Cardiac septum (tissue), 1 donor: ENCODE measurements around the gene SLC13A2. TPM values are rescaled to one million over a fixed set of nuclear protein-coding genes. Genes with fewer than 3 reads are reported as not detected.
"Not testable (repeated sequence)": the region's sequence is repeated elsewhere in the genome, so short reads cannot be mapped to it uniquely, and the experiment has no call there.

Experiments used
- DNase-seq: peaks from one replicate; pipeline ENCODE4 v3.0.0-alpha.2; 2020; ENCODE audit warnings: low spot score
- intact Hi-C: fragments of 100-400 bp; cut with DNase I; formaldehyde crosslinking; loops from one replicate; pipeline ENCODE4 v1.14.0; 2022
- total RNA-seq: library from RNA; stranded (reverse); fragmentation: NEBNext Ultra II Directional; extraction: Animal tissue kit (Norgen Biotek cat#: 25700); gene quantifications from one replicate; pipeline ENCODE4 v1.2.1, GENCODE V29; 2021
- donor health status: DM: no; HTN: no; CAD: no.

The SLC13A2 gene
- total RNA-seq, 1 donor from 2014 or later = not detected

- intact Hi-C loops = no loop called here
- DNase-seq = no peak
Observed at GRCh38 chr17:28507567-28508203, 34.2 kb downstream of the SLC13A2 start.

GRCh38 chr17:28508211-28508724, 34.8 kb downstream of the SLC13A2 start:
- DNase-seq = no peak
- intact Hi-C loops = no loop called here

- DNase-seq = no peak
- intact Hi-C loops = no loop called here
Observed at GRCh38 chr17:28509789-28510188, 36.3 kb downstream of the SLC13A2 start.

- intact Hi-C loops = no loop called here
- no peak for DNase-seq
Observed at GRCh38 chr17:28511858-28512461, 38.5 kb downstream of the SLC13A2 start.

DNA sequence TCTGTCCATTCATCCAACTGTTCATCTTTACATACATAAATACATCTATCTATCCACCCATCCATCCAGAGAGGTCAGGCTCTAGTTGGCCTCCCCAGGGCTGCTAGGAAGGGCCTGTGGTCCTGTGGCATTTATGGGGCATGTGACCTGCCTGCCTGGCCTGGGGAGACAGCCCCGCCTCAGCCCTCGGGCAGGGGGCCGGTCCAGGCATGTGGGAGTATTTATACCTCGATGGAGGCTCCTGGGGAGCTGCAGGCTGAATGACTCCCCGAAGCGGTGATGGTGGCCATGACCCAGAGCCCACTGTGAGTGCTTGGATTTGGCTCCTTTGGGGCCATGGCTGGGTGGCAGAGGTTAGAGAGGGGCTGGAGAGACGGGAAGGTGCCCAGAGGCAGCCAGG, 40.0 kb downstream of the SLC13A2 start:
- no peak for DNase-seq
- intact Hi-C loops = no loop called here

- intact Hi-C loops = no loop called here
- no peak for DNase-seq
Observed at GRCh38 chr17:28514561-28515002, 41.1 kb downstream of the SLC13A2 start.

DNA sequence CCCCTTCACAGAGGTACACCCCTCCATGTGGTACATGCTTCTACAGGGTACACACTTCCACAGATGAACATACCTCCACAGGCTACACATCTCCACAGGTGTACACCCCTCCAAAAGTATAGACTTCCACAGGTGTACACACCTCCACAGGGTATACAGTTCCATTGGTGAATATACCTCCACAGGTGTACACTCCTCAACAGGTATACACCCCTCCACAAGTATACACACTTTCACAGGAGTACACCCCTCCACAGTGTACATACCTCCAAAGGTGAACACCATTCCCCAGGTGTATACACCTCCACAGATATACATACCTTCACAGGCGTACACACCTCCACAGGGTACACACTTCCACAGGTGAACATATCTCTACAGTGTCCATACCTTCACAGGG, 42.1 kb downstream of the SLC13A2 start:
- intact Hi-C loops = no loop called here

GRCh38 chr17:28518132-28518531, 44.7 kb downstream of the SLC13A2 start:
- DNase-seq = no peak
- intact Hi-C loops = no loop called here

More for the DNA sequence above, 42.1 kb downstream of the SLC13A2 start:
- no peak for DNase-seq

DNA sequence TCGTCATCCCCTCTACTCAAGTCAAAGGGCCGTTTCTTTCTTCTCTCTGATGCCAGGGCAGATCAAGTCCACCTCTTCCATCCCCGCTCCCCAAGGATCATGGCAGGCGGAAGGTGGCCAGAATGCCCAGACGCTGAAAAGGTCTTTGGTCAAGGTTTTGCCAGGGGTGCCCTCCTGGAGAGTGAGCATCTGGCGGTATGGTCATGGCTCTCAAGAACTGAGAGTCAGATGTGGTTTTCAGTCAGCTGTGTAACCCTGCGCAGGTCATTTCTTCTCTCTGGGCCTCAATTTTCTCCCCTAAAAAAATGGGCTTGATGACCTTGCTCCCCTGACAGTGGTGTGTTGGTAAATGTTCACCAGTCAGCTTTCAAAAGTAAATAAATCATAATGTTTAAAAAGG, 45.1 kb downstream of the SLC13A2 start:
- intact Hi-C loops = no loop called here
- no peak for DNase-seq

GRCh38 chr17:28519236-28519635, 45.8 kb downstream of the SLC13A2 start:
- DNase-seq = no peak
- intact Hi-C loops = no loop called here

GRCh38 chr17:28520687-28521086, 47.2 kb downstream of the SLC13A2 start:
- intact Hi-C loops = no loop called here
- DNase-seq = no peak

GRCh38 chr17:28521311-28522085, 48.1 kb downstream of the SLC13A2 start:
- DNase-seq = no peak
- intact Hi-C loops = no loop called here

DNA sequence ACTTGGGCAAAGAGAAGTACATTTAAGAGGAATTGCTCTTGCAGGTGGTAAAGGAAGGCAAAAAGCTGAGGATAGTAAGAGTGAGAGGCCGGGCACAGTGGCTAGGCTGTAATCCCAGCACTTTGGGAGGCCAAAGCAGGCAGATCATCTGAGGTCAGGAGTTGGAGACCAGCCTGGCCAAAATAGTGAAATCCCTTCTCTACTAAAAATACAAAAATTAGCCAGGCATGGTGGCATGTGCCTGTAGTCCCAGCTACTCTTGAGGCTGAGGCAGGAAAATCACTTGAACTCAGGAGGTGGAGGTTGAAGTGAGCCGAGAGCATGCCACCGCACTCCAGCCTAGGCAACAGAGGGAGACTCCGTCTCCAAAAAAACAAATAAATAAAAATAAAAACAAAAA, 48.8 kb downstream of the SLC13A2 start:
- intact Hi-C loops, DNase-seq: not testable (repeated sequence)

GRCh38 chr17:28523186-28523585, 49.7 kb downstream of the SLC13A2 start:
- no peak for DNase-seq
- intact Hi-C loops = no loop called here

- DNase-seq = no peak
- intact Hi-C loops = no loop called here
Observed at GRCh38 chr17:28523876-28524275, 50.4 kb downstream of the SLC13A2 start.

GRCh38 chr17:28524476-28525424, 51.3 kb downstream of the SLC13A2 start:
- intact Hi-C loops = no loop called here
- no peak for DNase-seq

DNA sequence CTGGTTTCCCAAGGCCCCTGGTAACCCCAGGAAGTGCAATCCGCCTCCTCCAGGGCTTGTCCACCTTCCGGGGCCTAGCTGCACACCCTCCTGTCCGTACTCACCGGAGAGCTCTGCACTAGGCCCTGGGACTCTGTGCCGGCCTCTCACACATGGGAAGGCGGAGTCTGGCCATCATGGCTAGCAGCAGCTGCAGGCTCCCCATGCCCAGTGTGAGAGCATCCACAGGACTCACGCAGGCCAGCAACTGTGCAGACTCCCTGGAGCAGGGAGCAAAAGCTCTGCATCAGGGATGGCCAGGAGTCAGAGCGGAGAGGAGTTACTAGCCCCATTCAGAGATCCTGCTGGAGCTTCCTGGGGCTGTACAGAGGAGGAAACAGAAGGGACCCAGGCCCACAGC, 52.9 kb downstream of the SLC13A2 start:
- intact Hi-C loops = no loop called here
- no peak for DNase-seq

- intact Hi-C loops = no loop called here
- no peak for DNase-seq
Observed at GRCh38 chr17:28527181-28527681, 53.8 kb downstream of the SLC13A2 start.

- DNase-seq = no peak
- intact Hi-C loops = no loop called here
Observed at GRCh38 chr17:28527859-28528258, 54.4 kb downstream of the SLC13A2 start.
